Stimulated activated CD4-positive, alpha-beta T cell treated with anti-CD3 and anti-CD28 coated beads, TNF-alpha, amount 100 ng/mL, for 48 hours (primary cell): ENCODE data around the gene PIEZO2.
"Not testable (repeated sequence)": the region's sequence is repeated elsewhere in the genome, so short reads cannot be mapped to it uniquely, and the experiment has no call there.

Source experiments
- DNase-seq, 3 donors: peaks; one replicate each; pipeline ENCODE4 v3.0.0-alpha.2; 2020; ENCODE audit warnings: low read depth in 3 of 3

PIEZO2 gene

DNA sequence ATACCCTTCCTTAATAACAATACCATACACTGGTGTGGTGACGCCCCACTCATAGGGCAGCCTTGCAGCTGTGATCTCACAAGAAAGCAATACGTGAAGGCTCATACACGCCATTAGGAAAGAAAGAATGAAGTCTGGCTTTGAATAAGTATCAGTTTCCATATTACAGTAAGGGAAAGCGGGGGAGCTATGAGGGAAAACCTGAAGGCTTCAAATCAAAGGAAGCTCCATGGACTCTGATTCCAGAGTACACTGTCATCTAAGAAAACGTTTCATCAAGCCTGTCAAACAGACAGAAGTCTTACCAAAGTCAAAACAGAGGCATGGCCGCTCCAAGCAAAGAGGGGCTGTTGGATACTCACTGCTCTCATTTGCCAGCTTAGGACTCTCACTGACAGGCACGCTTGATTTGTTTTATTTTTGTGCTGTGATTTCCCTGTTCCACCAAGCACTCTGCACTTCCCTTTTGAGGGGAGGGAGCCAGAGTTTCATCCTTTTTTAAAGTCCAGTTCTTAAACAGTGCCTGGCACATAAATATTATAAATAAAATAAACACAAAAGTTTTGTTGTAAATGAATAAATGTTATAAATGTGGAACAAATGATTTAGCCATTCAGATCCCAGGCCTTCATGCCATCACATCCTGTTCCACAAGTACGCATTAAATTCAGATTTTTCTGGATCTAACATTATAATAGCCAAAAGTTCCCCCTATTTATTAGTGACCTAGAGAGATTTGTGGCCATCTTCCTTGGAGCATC, 221.2 kb downstream of the PIEZO2 start:
- DNase-seq: no peak

- DNase-seq: no peak
Measured at GRCh38 chr18:10927286-10927992, 221.9 kb downstream of the PIEZO2 start.

DNA sequence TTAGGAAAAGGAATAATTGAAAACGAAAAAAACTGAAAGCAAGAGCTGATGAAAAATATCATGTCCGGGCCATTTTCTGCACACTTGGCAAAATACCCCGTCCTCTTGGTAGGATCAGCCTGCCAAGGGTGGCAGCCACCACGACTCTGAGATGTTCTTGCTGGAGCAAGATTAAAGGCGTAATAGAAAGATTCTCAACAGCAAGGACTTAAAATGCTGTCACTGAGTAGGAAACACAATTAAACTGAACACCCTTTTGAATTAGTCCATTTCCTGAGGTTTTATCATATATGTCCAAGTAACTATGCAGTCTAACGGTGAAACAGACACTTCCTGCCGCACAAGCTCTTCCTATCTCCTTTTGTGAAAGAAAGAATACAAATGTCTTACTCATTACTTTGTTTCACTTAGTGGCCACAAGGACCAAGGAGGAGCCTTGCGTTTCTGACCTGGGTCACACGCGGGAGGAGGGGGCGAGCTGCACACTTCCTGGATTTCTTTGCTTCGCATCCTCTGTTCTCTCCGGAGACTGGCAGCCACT, 222.7 kb downstream of the PIEZO2 start:
- DNase-seq: no peak

DNA sequence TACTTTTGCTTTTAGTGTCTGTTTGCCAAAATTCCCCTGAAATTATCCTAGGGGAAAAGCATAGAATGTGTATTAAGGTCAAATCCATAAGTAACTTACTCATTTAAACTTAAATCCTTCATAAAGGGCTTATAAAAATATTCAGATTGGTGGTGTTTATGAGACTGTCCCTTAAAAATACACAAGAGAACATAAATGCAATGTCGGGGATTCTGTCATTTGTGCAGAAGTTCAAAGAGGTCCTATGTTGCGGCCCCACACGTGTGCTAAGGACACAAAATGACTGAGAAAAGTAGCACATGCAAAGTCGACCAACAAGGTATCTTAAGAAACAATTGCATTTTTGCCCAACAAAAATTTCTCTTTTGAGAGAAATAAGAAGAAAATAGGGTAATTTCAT, 225.1 kb downstream of the PIEZO2 start:
- no peak for DNase-seq

- DNase-seq: no peak
Measured at GRCh38 chr18:10923551-10924070, 225.8 kb downstream of the PIEZO2 start.

GRCh38 chr18:10923141-10923540, 226.2 kb downstream of the PIEZO2 start:
- no peak for DNase-seq

DNA sequence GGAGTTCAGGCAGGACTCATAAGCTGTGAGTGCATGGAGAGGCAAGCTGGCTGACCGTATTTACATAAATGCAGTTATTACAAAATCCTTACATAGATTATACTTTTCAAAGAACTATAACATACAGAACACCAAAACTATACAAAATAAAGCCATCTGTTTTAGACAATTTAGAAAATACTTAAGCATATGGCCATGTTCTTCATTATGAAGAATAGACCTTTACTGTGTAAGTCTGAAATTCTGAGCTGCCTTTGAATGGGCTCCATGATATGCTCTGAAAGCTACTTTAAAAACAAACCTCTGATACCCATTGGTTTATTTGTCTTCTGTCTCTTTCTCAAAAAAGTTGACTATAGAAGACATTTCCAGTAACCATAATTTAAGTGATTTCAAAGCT, 226.7 kb downstream of the PIEZO2 start:
- DNase-seq: not testable (repeated sequence)

DNA sequence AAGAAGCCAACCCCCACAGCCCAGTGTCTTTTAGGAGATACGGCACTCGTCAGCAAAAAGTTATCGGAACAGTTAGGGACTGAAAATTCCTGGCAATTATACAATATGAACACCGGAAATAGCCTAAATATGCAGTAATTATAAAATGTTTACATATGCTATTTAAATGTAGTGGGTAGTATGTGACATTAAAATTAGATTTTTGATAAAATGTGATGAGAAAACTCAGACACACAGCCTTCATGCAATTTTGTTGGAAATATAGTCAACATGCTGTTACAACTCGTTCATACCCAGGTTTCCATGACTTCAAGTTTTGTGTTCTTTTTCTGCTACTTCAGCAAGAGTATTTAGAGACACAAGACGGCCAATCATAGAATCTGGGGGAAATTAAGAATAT, 229.1 kb downstream of the PIEZO2 start:
- not testable (repeated sequence) for DNase-seq

DNA sequence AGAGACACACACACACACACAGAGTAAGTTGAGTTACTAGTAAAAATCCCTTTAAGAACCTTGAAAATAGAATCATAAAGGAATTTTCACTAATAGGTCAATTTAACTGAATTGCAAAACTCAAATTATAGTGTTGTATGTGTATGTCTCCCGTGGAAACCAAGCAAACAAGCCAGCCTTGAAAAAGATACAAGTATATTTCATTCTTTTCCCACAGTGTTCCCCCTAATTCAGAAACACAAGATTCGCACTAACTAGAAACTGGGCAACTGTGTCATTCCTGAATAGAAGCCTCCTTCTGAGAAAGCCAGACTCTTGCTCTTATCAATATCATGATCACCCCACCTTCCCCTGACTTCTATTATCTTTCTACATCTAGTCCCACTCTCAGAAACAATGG, 229.5 kb downstream of the PIEZO2 start:
- no peak for DNase-seq

DNA sequence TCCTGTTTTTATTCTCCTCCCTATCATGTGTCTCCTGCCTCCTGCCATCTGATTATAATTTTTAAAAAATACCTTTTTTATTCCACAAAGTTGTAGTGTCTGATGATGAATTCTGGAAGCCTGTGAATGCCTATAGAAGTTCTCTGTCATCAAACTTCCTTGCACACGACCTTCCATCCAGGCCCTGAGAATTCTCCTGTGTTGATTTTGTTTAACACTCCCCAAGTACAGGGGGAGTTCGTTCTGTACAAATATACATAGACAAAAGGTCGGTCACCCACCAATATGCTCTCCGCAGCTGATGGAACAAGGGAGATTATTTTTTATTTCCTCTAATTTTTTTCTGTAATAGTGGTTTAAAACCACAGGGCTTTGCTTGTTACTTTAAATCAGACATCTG, 232.5 kb downstream of the PIEZO2 start:
- DNase-seq: no peak

DNA sequence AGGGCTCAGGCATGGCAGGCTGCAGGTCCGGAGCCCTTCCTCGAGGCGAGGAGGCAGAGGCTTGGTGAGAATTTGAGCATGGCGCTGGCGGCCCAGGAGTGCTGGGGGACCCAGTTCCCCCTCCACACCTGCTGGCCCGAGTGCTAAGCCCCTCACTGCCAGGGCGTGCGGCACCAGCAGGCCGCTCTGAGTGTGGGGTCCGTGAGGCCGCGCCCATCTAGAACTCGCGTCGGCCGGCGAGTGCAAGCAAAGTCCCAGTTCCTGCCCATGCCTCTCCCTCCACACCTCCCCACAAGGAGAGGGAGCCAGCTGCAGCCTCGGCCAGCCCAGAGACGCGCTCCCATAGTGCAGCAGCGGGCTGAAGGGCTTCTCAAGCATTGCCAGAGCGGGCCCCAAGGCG, 233.0 kb downstream of the PIEZO2 start:
- DNase-seq: no peak

DNA sequence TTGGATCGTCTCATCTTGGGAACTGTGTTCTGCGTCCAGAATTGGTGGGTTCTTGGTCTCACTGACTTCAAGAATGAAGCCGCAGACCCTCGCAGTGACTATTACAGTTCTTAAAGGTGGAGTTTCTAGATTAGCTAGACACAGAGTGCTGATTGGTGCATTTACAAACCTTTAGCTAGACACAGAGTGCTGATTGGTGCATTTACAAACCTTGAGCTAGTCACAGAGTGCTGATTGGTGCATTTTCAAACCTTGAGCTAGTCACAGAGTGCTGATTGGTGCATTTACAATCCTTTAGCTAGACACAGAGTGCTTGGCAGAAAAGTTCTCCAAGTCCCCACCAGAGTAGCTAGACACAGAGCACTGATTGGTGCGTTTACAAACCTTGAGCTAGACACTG, 233.6 kb downstream of the PIEZO2 start:
- not testable (repeated sequence) for DNase-seq

DNA sequence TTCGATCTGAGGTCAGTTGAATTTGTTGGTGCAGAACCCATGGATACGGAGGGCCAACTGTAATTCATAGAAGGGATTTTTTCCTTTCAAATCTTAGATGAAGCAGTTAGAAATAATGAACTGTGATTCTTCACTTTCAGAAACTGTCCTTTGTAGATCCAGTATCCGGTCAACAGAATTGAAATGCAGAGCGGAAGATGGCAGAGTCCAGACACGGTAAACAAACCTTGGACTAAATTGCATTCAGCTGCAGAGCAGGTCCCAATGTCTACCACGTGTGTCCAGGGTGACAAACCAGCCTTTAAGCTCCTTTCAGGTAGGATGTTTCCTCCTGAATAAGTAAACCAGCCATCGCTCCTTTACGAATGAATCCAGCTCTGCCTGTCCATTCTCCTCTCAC, 234.8 kb downstream of the PIEZO2 start:
- not testable (repeated sequence) for DNase-seq

GRCh38 chr18:10913919-10914318, 235.4 kb downstream of the PIEZO2 start:
- DNase-seq: no peak

- no peak for DNase-seq
Measured at GRCh38 chr18:10912790-10913545, 236.4 kb downstream of the PIEZO2 start.

- DNase-seq: no peak
Measured at GRCh38 chr18:10909724-10910123, 239.6 kb downstream of the PIEZO2 start.

GRCh38 chr18:10908760-10909159, 240.6 kb downstream of the PIEZO2 start:
- no peak for DNase-seq

DNA sequence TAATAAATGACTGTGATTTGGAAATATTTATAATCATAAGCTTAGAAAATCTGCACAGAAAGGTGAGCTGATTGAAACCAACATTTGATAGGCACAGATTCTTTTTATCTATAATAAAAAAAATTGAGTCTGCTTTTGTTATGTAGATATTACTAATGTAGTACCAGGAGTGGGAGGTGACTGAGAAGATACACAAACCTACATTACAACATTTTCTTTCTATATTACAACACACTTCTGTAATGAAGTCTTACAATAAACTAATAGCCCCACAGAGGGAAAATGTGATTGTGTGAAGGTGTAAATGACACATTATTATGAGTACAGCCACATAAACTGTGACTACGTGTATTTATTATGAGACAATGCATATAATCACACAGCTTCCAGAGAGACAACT, 241.6 kb downstream of the PIEZO2 start:
- DNase-seq: no peak

DNA sequence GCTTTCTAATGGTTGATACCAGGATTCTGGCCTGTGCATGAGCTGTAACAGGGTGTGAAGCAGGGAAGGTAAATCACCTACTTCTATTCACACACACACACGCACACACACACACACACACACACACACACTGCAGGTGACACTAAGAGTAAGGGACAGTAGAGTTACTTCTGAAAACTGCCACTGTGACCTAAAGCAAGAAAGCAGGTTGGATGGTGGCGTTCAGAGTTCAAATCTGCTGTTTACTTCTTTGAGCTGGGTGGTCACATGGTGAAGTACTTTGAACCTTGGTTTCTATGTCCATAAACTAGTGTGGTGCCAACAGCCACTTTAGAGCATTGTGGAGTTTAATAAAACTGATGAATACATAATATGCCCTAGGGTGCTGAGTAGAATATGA, 248.0 kb downstream of the PIEZO2 start:
- DNase-seq: no peak

GRCh38 chr18:10900435-10900834, 248.9 kb downstream of the PIEZO2 start:
- no peak for DNase-seq

DNA sequence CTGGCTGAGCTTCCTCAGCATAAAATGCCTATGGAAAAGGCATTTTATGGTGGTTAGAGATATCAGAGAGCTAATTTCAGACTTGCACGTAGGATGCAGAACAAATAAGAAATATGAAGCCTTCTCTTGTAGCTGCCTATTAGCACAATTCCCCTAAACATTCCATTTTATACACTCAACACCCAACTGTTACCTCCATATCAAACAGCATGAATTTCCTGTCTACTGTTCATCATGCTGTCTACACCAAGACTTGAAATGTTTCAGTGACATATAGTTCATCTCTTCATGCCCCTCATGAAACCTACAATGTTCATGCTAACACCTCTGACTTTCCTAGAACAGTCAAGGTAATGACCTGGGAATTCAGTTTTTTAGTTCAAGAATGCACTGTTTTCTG, 249.9 kb downstream of the PIEZO2 start:
- DNase-seq: no peak

GRCh38 chr18:10898417-10898974, 250.9 kb downstream of the PIEZO2 start:
- DNase-seq: no peak
